C4-2B (cell line): Measurements from ENCODE around the gene PPCDC.
"Not testable (repeated sequence)": the region's sequence is repeated elsewhere in the genome, so short reads cannot be mapped to it uniquely, and the experiment has no call there.

ENCODE experiments used
- H3K27ac ChIP-seq: fragments of 450-650 bp; 2 replicates; pipeline ENCODE4 v1.5.1; 2017
- CTCF ChIP-seq: fragments of 450-650 bp; conservative IDR thresholded peaks from 2 replicates; pipeline ENCODE4 v1.5.1; 2017; ENCODE audit warnings: mild to moderate bottlenecking
- ZFX ChIP-seq: fragments of 450-650 bp; IDR thresholded peaks from 2 replicates; pipeline ENCODE4 v1.6.1; 2017

The PPCDC gene

DNA sequence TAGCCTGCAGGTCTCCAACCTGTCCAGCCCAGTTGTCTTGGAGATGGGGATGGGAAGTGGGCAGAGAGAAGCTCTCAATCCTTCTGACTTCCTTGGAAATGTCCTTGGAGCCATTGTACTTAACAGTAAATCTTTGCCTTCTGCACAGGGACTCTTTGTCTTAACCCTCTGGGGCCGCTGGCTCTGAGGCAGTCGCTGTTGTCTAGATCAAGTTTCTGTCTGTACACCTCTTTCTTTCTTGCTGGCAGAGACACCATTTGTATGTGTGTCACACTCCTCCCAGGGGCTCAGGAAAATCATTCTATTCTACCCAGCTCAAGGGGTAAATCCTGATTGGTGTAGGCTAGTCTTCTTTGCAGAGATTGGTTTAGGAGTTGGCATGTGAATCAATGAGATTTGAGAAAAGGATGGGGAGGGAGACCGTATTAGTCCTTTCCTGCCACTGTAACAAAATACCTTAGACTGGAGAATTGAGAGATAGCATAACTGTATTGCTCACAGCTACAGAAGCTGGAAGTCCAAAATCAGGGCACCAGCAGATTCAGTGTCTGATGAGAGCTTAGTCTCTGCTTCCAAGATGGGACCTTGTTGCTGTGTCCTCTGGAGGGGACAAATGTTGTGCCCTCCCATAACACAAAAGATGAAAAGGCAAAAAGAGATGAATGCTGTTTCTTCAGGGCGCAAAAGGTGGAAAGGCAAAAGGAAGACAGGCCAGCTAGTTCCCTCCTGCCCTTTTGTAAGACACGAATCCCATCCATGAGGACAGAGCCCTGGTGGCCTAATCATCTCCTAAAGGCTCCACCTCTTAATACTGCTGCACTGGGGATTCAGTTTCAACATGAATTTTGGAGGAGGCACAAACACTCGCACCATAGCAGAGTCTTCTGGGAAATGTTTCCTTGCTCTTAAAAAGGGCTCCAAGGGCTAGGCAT, 66.3 kb downstream of the PPCDC start:
- TF ChIP-seq ZFX, result no peak
- no peak for TF ChIP-seq CTCF
- no peak overlapping the region for H3K27ac ChIP-seq

GRCh38 chr15:75090388-75090734, 67.0 kb downstream of the PPCDC start:
- H3K27ac ChIP-seq, result no peak overlapping the region
- TF ChIP-seq CTCF, result no peak
- TF ChIP-seq ZFX, result no peak

DNA sequence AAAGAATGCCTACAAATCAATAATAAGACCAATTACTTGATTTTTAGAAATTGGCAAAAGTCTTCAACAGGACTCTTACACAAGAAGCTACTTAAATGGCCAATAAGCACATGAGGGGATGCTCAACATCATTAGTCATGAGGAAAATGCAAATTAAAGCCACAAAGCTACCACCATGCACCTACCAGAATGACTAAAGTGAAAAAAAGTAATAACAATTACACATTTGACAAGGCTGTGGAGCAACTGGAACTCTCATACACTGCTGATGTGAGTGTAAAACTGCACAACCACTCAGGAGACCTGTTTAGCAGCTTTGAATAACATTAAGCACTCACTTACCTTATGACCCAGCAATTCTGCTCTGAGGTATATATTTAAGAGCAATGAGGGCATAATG, 68.4 kb downstream of the PPCDC start:
- TF ChIP-seq ZFX, result no peak
- no peak for TF ChIP-seq CTCF
- no peak overlapping the region for H3K27ac ChIP-seq

DNA sequence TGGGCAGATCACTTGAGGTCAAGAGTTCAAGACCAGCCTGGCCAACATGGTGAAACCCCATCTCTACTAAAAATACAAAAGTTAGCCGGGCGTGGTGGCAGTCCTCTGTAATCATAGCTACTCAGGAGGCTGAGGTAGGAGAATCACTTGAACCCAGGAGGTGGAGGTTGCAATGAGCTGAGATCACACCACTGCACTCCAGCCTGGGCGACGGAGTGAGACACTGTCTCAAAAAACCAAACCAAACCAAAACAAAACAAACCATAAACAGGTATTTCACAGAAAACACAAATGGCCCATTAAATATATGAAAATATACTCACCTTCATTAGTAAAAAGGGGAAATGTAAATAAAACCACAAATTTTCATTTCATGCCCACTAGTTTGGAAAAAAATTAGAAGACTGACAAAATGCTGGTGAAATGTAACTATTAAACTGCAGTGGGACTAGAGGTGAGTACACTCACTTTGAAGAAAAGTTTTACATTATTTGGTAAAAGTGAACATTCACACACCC, 71.6 kb downstream of the PPCDC start:
- H3K27ac ChIP-seq, result not testable (repeated sequence)

- TF ChIP-seq ZFX (no peak), CTCF (no peak)
- no peak overlapping the region for H3K27ac ChIP-seq
Observed at GRCh38 chr15:75095594-75095993, 72.2 kb downstream of the PPCDC start.

DNA sequence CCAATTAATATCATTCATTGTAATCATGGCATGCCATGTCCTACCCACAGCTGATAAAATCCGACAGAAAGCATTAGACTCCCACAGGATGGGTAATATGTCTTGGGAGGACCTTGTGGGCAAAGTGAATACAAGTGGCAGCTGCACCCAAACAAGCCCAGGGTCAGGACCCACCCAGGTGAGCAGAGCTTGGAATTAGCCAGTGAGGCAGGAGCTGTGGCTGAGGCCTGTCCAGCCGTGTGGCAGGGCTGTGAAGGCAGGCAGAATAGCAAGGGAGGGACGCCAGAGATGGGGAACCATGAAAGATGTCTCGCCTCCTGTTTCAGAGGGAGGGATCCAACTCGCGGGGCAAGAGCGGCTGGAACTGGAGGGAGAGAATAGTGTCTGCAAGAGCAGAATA, 74.5 kb downstream of the PPCDC start:
- no peak overlapping the region for H3K27ac ChIP-seq
- TF ChIP-seq ZFX, result no peak
- no peak for TF ChIP-seq CTCF

GRCh38 chr15:75098404-75098803, 75.0 kb downstream of the PPCDC start:
- H3K27ac ChIP-seq, result no peak overlapping the region

More at GRCh38 chr15:75098404-75098803, 75.0 kb downstream of the PPCDC start:
- TF ChIP-seq CTCF, result no peak
- no peak for TF ChIP-seq ZFX
